PC-3 (cell line): Measurements from ENCODE around the gene PIN4. TPM values are rescaled to one million over a fixed set of nuclear protein-coding genes. Genes with fewer than 3 reads are reported as not detected.

ENCODE experiments used
- ATAC-seq: fragments of 200-7000 bp; cut with Tn5 transposase; 2 replicates; pipeline ENCODE4 v1.9.1; 2020; ENCODE audit warnings: mild to moderate bottlenecking, moderate library complexity
- BruUV-seq: library from RNA; stranded (reverse); fragments of 400-500 nt; replicated peaks from 2 replicates; lab custom pipeline; 2021; lab: Mats Ljungman, UMichigan
- CTCF ChIA-PET: fragments of 300-600 bp; sonication (Branson Sonifier 250); formaldehyde crosslinking; loops from one replicate; lab custom pipeline; 2022; ENCODE audit warnings: antibody characterized with exemption; lab: Charles Lee
- POLR2A ChIA-PET: fragments of 300-600 bp; sonication (Branson Sonifier 250); formaldehyde crosslinking; loops from one replicate; lab custom pipeline; 2022; ENCODE audit warnings: antibody characterized with exemption; ENCODE audit not compliant: unreplicated experiment; lab: Charles Lee
- DNase-seq: peaks from one replicate; pipeline ENCODE4 v3.0.0-alpha.2; 2015
- H2AFZ ChIP-seq: fragments of 300-600 bp; sonication (generic); 2 replicates; pipeline ENCODE4 v1.6.0; 2016; ENCODE audit warnings: antibody characterized with exemption, low read length
- H3F3A ChIP-seq: fragments of 300-600 bp; sonication (generic); one replicate; pipeline ENCODE4 v1.6.0; 2017; ENCODE audit warnings: antibody characterized with exemption, low read length, control low read depth, mild to moderate bottlenecking; ENCODE audit not compliant: unreplicated experiment
- H3K27ac ChIP-seq: fragments of 300-600 bp; sonication (generic); 2 replicates; pipeline ENCODE4 v1.5.1; 2016; ENCODE audit warnings: mild to moderate bottlenecking, low read length
- H3K27me3 ChIP-seq: fragments of 300-600 bp; sonication (generic); 2 replicates; pipeline ENCODE4 v1.6.1; 2016; ENCODE audit warnings: low read length, mixed read lengths
- H3K36me3 ChIP-seq: fragments of 300-600 bp; sonication (generic); 2 replicates; pipeline ENCODE4 v1.6.1; 2016; ENCODE audit warnings: low read depth, mixed run types, low read length, mixed read lengths
- H3K4me1 ChIP-seq: fragments of 300-600 bp; sonication (generic); 2 replicates; pipeline ENCODE4 v1.5.1; 2016; ENCODE audit warnings: low read length; ENCODE audit not compliant: insufficient read depth
- H3K4me2 ChIP-seq: fragments of 300-600 bp; sonication (generic); 2 replicates; pipeline ENCODE4 v1.6.0; 2016; ENCODE audit warnings: low read length
- H3K4me3 ChIP-seq: fragments of 300-600 bp; sonication (generic); 2 replicates; pipeline ENCODE4 v1.5.1; 2016; ENCODE audit warnings: mild to moderate bottlenecking, low read length, mixed read lengths
- H3K79me2 ChIP-seq: fragments of 300-600 bp; sonication (generic); 2 replicates; pipeline ENCODE4 v1.6.1; 2017; ENCODE audit warnings: low read length, mixed read lengths
- H3K9ac ChIP-seq: fragments of 300-600 bp; sonication (generic); 2 replicates; pipeline ENCODE4 v1.6.0; 2016; ENCODE audit warnings: mild to moderate bottlenecking, low read length
- H3K9me2 ChIP-seq: fragments of 300-600 bp; sonication (generic); replicated peaks from 2 replicates; pipeline ENCODE4 v1.6.1; 2016; ENCODE audit warnings: mixed run types, low read length, mixed read lengths
- H3K9me3 ChIP-seq: fragments of 300-600 bp; sonication (generic); 2 replicates; pipeline ENCODE4 v1.6.1; 2016; ENCODE audit warnings: low read length, mixed read lengths
- H4K20me1 ChIP-seq: fragments of 300-600 bp; sonication (generic); 2 replicates; pipeline ENCODE4 v1.6.1; 2016; ENCODE audit warnings: low read length, mixed read lengths
- EZH2 ChIP-seq: fragments of 300-600 bp; sonication (generic); IDR thresholded peaks from one replicate; pipeline ENCODE4 v1.6.1; 2017; ENCODE audit warnings: antibody characterized with exemption, mild to moderate bottlenecking, low read length; ENCODE audit not compliant: unreplicated experiment
- EZH2phosphoT487 ChIP-seq: fragments of 300-600 bp; sonication (generic); IDR thresholded peaks from 2 replicates; pipeline ENCODE4 v1.6.1; 2018; ENCODE audit warnings: mild to moderate bottlenecking, antibody characterized with exemption, low read length, borderline replicate concordance
- intact Hi-C: fragments of 100-400 bp; cut with micrococcal nuclease; formaldehyde crosslinking; loops from 2 replicates; pipeline ENCODE4 v1.9.0; 2023
- total RNA-seq: library from RNA; depleted of rRNA; stranded (reverse); fragments of >200 nt; gene quantifications from 2 replicates; pipeline ENCODE4 v1.2.3, GENCODE V29; 2014
- TF ChIP-seq, protein P1 (sequence below): fragments of 300-600 bp; sonication (generic); conservative IDR thresholded peaks from 2 replicates; pipeline ENCODE4 v1.5.1; 2017; ENCODE audit warnings: antibody characterized with exemption, low read depth, mild to moderate bottlenecking, low read length

PIN4 gene
- total RNA-seq, 1 experiment from 2014 or later, result 30.0 TPM

DNA sequence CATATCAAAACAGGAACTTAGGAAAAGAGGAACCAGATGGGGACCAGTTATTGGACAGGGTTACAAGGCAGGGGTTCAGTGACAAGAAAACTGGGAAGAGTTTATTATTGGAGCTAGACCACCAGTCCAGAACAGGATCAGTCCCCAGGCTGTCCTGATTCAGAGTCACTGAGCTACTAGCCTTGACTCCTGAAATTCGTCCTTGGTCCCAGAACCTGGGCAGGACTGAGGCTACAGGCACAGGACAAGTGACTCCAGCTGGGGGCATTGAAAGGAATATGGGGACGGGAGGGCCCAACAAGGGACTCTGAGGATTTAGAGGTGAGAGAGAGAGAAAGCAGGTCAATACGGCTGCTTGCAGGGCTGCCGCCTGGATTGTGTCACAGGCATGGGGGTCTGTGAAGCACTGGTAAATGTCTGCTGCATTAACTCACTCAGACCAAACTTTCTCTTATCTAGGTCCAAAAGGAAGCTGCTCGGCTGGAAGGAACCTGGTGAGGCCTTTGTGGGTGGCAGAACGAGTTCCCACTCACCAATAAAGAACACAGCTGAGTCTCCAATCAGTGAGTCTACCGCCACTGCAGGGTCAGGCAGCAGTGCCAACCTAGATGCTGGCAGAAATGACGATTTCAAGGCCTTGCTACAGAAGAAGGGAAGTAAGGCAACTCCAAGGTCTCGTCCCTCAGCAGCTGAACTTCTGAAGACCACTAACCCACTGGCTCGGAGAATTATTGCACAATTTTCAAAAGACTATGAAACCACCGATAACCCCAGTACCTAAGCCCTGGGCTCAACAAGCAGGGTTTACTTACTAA lies 38.6 kb upstream of the PIN4 start:
- DNase-seq (no peak), ATAC-seq (no peak)
- H3K9me3 ChIP-seq, result no peaks in the 10 kb centered on the region
- no peaks in the 10 kb centered on the region for H3K9me2 ChIP-seq
- no peak overlapping the region for H3K4me2 ChIP-seq
- no peak overlapping the region for H3K27ac ChIP-seq
- no peak overlapping the region for H3K9ac ChIP-seq
- no TSS peak for BruUV-seq
- no peak for TF ChIP-seq EZH2phosphoT487
- H3F3A ChIP-seq, result no peaks in the 10 kb centered on the region
- no peaks in the 10 kb centered on the region for H3K36me3 ChIP-seq
- peaks cover 5% of the 10 kb centered on the region for H3K4me1 ChIP-seq
- no peak overlapping the region for H2AFZ ChIP-seq
- H4K20me1 ChIP-seq, result no peaks in the 10 kb centered on the region
- intact Hi-C loops, result no loop called here
- H3K79me2 ChIP-seq, result no peaks in the 10 kb centered on the region
- ChIA-PET POLR2A (no interaction called here), CTCF (no interaction called here)
- no peak overlapping the region for H3K4me3 ChIP-seq
- no peaks in the 10 kb centered on the region for H3K27me3 ChIP-seq

DNA sequence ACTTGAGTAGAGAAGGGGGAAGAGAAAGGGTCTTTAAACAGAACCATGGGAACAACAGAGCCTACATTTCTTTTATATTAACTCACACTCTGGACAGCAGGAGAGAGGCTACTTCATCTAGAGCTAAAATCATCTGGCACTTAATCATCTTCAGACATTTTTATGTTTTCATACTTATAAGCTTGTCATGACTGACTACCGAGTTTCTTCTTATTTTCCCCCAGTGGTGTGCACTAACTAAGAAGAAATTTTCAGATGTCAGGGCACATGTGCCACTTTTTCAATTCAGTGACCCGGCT lies 38.0 kb upstream of the PIN4 start:
- DNase-seq (no peak), ATAC-seq (no peak)
- no peaks in the 10 kb centered on the region for H3K36me3 ChIP-seq
- no peak overlapping the region for H3K4me3 ChIP-seq
- H3K27me3 ChIP-seq, result no peaks in the 10 kb centered on the region
- H3K9ac ChIP-seq, result no peak overlapping the region
- intact Hi-C loops, result no loop called here
- ChIA-PET CTCF (no interaction called here), POLR2A (no interaction called here)
- no peaks in the 10 kb centered on the region for H3K9me2 ChIP-seq
- H3K4me1 ChIP-seq, result peaks cover 5% of the 10 kb centered on the region
- H3K9me3 ChIP-seq, result no peaks in the 10 kb centered on the region
- H3F3A ChIP-seq, result no peaks in the 10 kb centered on the region
- no peak overlapping the region for H2AFZ ChIP-seq
- H3K4me2 ChIP-seq, result no peak overlapping the region
- no peaks in the 10 kb centered on the region for H4K20me1 ChIP-seq
- no peak overlapping the region for H3K27ac ChIP-seq
- TF ChIP-seq, protein P1, sequence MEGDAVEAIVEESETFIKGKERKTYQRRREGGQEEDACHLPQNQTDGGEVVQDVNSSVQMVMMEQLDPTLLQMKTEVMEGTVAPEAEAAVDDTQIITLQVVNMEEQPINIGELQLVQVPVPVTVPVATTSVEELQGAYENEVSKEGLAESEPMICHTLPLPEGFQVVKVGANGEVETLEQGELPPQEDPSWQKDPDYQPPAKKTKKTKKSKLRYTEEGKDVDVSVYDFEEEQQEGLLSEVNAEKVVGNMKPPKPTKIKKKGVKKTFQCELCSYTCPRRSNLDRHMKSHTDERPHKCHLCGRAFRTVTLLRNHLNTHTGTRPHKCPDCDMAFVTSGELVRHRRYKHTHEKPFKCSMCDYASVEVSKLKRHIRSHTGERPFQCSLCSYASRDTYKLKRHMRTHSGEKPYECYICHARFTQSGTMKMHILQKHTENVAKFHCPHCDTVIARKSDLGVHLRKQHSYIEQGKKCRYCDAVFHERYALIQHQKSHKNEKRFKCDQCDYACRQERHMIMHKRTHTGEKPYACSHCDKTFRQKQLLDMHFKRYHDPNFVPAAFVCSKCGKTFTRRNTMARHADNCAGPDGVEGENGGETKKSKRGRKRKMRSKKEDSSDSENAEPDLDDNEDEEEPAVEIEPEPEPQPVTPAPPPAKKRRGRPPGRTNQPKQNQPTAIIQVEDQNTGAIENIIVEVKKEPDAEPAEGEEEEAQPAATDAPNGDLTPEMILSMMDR, result no peak
- no peak for TF ChIP-seq EZH2phosphoT487
- no peak for TF ChIP-seq EZH2
- no TSS peak for BruUV-seq
- no peaks in the 10 kb centered on the region for H3K79me2 ChIP-seq

DNA sequence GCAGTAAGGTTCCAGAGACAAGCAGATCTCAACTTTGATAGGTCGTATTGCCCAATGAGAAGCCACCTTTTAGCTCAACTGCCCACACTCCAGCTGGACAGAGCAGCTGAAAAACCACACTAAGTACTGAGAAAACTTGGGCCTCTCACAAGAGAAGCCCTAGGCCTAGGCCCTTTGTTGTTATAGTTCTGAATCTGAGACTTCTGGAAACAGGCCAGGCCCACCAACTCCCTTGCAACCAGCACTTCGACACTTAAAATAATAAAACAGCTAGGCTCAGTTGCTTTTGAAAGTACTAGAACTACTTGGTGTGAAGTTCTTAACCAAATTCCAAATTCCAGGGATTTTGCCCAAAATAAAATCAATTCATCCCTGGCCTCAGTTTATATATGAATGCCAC lies 36.4 kb upstream of the PIN4 start:
- BruUV-seq, result no TSS peak
- TF ChIP-seq EZH2phosphoT487, result no peak
- TF ChIP-seq, protein P1, result no peak
- no peak for TF ChIP-seq EZH2
- DNase-seq (no peak), ATAC-seq (no peak)
- H3K9me2 ChIP-seq, result no peaks in the 10 kb centered on the region
- no peaks in the 10 kb centered on the region for H3K9me3 ChIP-seq
- H3K4me3 ChIP-seq, result no peak overlapping the region
- no peak overlapping the region for H2AFZ ChIP-seq
- H3K4me1 ChIP-seq, result peaks cover 5% of the 10 kb centered on the region
- intact Hi-C loops, result no loop called here
- no peak overlapping the region for H3K9ac ChIP-seq
- ChIA-PET CTCF (no interaction called here), POLR2A (no interaction called here)
- H4K20me1 ChIP-seq, result no peaks in the 10 kb centered on the region
- no peaks in the 10 kb centered on the region for H3F3A ChIP-seq
- no peak overlapping the region for H3K4me2 ChIP-seq
- H3K27ac ChIP-seq, result no peak overlapping the region
- no peaks in the 10 kb centered on the region for H3K36me3 ChIP-seq
- H3K79me2 ChIP-seq, result no peaks in the 10 kb centered on the region
- H3K27me3 ChIP-seq, result no peaks in the 10 kb centered on the region
